Measurements from ENCODE around the gene SHC2.

SHC2 gene

GRCh38 chr19:374183-374885, 86.5 kb downstream of the SHC2 start:
- DNase-seq (ENCODE audit: low spot score), result no peak

- peak; percentile 50 for DNase-seq (ENCODE audit: low spot score)
Measured at GRCh38 chr19:373391-374182, 87.2 kb downstream of the SHC2 start.

GRCh38 chr19:372306-372890, 88.4 kb downstream of the SHC2 start:
- DNase-seq (ENCODE audit: low spot score), result no peak

GRCh38 chr19:371501-372168, 89.2 kb downstream of the SHC2 start:
- DNase-seq (ENCODE audit: low spot score), result peak; percentile 38

- no peak for DNase-seq (ENCODE audit: low spot score)
Measured at GRCh38 chr19:370641-371330, 90.0 kb downstream of the SHC2 start.

GRCh38 chr19:369876-370275, 91.0 kb downstream of the SHC2 start:
- DNase-seq (ENCODE audit: low spot score), result no peak

GRCh38 chr19:369256-369655, 91.6 kb downstream of the SHC2 start:
- DNase-seq (ENCODE audit: low spot score), result no peak

GRCh38 chr19:368630-369024, 92.2 kb downstream of the SHC2 start:
- no peak for DNase-seq (ENCODE audit: low spot score)

GRCh38 chr19:367963-368629, 92.7 kb downstream of the SHC2 start:
- DNase-seq (ENCODE audit: low spot score), result no peak

- DNase-seq (ENCODE audit: low spot score), result no peak
Measured at GRCh38 chr19:367561-367960, 93.3 kb downstream of the SHC2 start.

- DNase-seq (ENCODE audit: low spot score), result no peak
Measured at GRCh38 chr19:366951-367350, 93.9 kb downstream of the SHC2 start.

Small RNA genes lying within 50 kb of the gene (small RNA-seq; reads per million reads assigned to genes)
- 0.05 to 0.22 reads per million in 2 experiments for gene RNA5SP462
